Right atrium auricular region (tissue), 2 donors: Measurements from ENCODE around the gene PIK3CG. TPM values are rescaled to one million over a fixed set of nuclear protein-coding genes. Genes with fewer than 3 reads are reported as not detected.
"Not testable (repeated sequence)": the region's sequence is repeated elsewhere in the genome, so short reads cannot be mapped to it uniquely, and the experiment has no call there.

ENCODE experiments used
- DNase-seq: peaks from one replicate; pipeline ENCODE4 v3.0.0-alpha.2; 2019; ENCODE audit warnings: low spot score
- H3K27ac ChIP-seq, 2 donors: fragments of 200-600 bp; sonication (generic); 1 replicate in 1 of 2; 2 replicates in 1 of 2; pipeline ENCODE4 v1.5.1; 2016 to 2019
- H3K27me3 ChIP-seq, 2 donors: fragments of 200-600 bp; sonication (generic); one replicate each; pipeline versions ENCODE4 v1.5.1 to v1.6.0; 2017 to 2019
- H3K36me3 ChIP-seq: fragments of 200-600 bp; sonication (generic); one replicate; pipeline ENCODE4 v1.5.1; 2016
- H3K4me1 ChIP-seq, 2 donors: fragments of 200-600 bp; sonication (generic); one replicate each; pipeline versions ENCODE4 v1.5.1 to v1.6.0; 2017 to 2019
- H3K4me3 ChIP-seq, 2 donors: fragments of 200-600 bp; sonication (generic); 1 replicate in 1 of 2; 2 replicates in 1 of 2; pipeline ENCODE4 v1.5.1; 2017 to 2019; ENCODE audit warnings: mild to moderate bottlenecking in 1 of 2, moderate library complexity in 1 of 2
- H3K9me3 ChIP-seq, 2 donors: fragments of 200-600 bp; sonication (generic); one replicate each; pipeline ENCODE4 v1.5.1; 2019
- CTCF ChIP-seq, 2 donors: fragments of 200-600 bp; sonication (generic); IDR thresholded peaks; one replicate each; pipeline ENCODE4 v1.5.1; 2019; ENCODE audit warnings: antibody characterized with exemption in 2 of 2
- total RNA-seq, 2 donors: library from RNA; depleted of rRNA; stranded (reverse); fragments of >200 nt; gene quantifications; one replicate each; pipeline ENCODE4 v1.1.0, GENCODE V29; 2016

Gene PIK3CG
- total RNA-seq, 2 donors from 2014 or later = 0.82 to 3.0 TPM

- no peak overlapping the region for H3K27ac ChIP-seq
- no peaks in the 10 kb centered on the region for H3K27me3 ChIP-seq
- no peaks in the 10 kb centered on the region for H3K36me3 ChIP-seq
- no peak overlapping the region for H3K4me3 ChIP-seq
- TF ChIP-seq CTCF (IDR thresholded peaks at IDR 0.05) = no peak
- DNase-seq = no peak
- H3K9me3 ChIP-seq = peaks cover 0 to 6% of the 10 kb centered on the region in 2 donors
- no peaks in the 10 kb centered on the region for H3K4me1 ChIP-seq
These were observed 89.8 kb downstream of the PIK3CG start for GRCh38 chr7:106954840-106955239.

GRCh38 chr7:106955857-106956256 lies 90.8 kb downstream of the PIK3CG start:
- not testable (repeated sequence) for H3K4me1 ChIP-seq, H3K9me3 ChIP-seq, H3K27ac ChIP-seq, DNase-seq, H3K27me3 ChIP-seq, H3K36me3 ChIP-seq, H3K4me3 ChIP-seq

Other genes with a start within 250 kb of the PIK3CG start
- gene CCDC71L, start 204.1 kb upstream of the PIK3CG start, total RNA-seq = 10 to 100 TPM; 17.5 to 20.9 TPM
- gene PRKAR2B, start 179.4 kb downstream of the PIK3CG start, total RNA-seq = 10 to 100 TPM; 30.1 to 30.4 TPM